Neuronal stem cell (in vitro differentiated cells): ENCODE results near the gene ANTXR2.

Source experiments
- DNase-seq: peaks from one replicate; pipeline ENCODE4 v3.0.0-alpha.2; 2013; ENCODE audit warnings: low spot score
- H2AFZ ChIP-seq: one replicate; pipeline ENCODE4 v1.6.1; 2013; ENCODE audit warnings: mild to moderate bottlenecking, low read length, inconsistent platforms
- H2AK5ac ChIP-seq: 2 replicates; pipeline ENCODE4 v1.6.1; 2013; ENCODE audit warnings: low read depth, mild to moderate bottlenecking, inconsistent platforms, low read length, moderate library complexity, mixed read lengths
- H2BK120ac ChIP-seq: 2 replicates; pipeline ENCODE4 v1.6.1; 2013; ENCODE audit warnings: low read depth, mild to moderate bottlenecking, inconsistent platforms, low read length, moderate library complexity, mixed read lengths
- H2BK12ac ChIP-seq: one replicate; pipeline ENCODE4 v1.6.1; 2013; ENCODE audit warnings: low read length, inconsistent platforms
- H2BK15ac ChIP-seq: 2 replicates; pipeline ENCODE4 v1.6.1; 2013; ENCODE audit warnings: mild to moderate bottlenecking, low read length, inconsistent platforms, mixed read lengths
- H2BK5ac ChIP-seq: one replicate; pipeline ENCODE4 v1.6.1; 2013; ENCODE audit warnings: inconsistent platforms, mild to moderate bottlenecking, low read length, moderate library complexity
- H3K14ac ChIP-seq: one replicate; pipeline ENCODE4 v1.6.1; 2013; ENCODE audit warnings: low read length, inconsistent platforms
- H3K18ac ChIP-seq: 2 replicates; pipeline ENCODE4 v1.6.1; 2013; ENCODE audit warnings: low read length, inconsistent platforms
- H3K23ac ChIP-seq: 2 replicates; pipeline ENCODE4 v1.6.1; 2013; ENCODE audit warnings: low read depth, mild to moderate bottlenecking, mixed read lengths, low read length, inconsistent platforms; ENCODE audit not compliant: poor library complexity
- H3K27ac ChIP-seq: replicated peaks from 3 replicates; pipeline ENCODE4 v1.5.1; 2013; ENCODE audit warnings: low read length, inconsistent platforms
- H3K27me3 ChIP-seq, 3 experiments: 2 replicates each; pipeline ENCODE4 v1.6.1; 2013; ENCODE audit warnings: low read length in 3 of 3, mild to moderate bottlenecking in 2 of 3, inconsistent platforms in 1 of 3, low read depth in 1 of 3, mixed read lengths in 1 of 3, moderate library complexity in 1 of 3; ENCODE audit not compliant: control insufficient read depth in 3 of 3, insufficient read depth in 3 of 3
- H3K36me3 ChIP-seq, 2 donors: replicated peaks in 1 of 2; 2 replicates each; pipeline ENCODE4 v1.6.1; 2013; ENCODE audit warnings: low read length in 2 of 2; ENCODE audit not compliant: control insufficient read depth in 2 of 2, insufficient read depth in 2 of 2
- H3K4ac ChIP-seq: 2 replicates; pipeline ENCODE4 v1.6.1; 2013; ENCODE audit warnings: inconsistent platforms, mild to moderate bottlenecking, low read length, moderate library complexity
- H3K4me1 ChIP-seq, 2 donors: 1 replicate in 1 of 2; 2 replicates in 1 of 2; pipeline ENCODE4 v1.6.1; 2013; ENCODE audit warnings: low read length in 2 of 2, low read depth in 1 of 2; ENCODE audit not compliant: control insufficient read depth in 2 of 2, insufficient read depth in 1 of 2
- H3K4me2 ChIP-seq: one replicate; pipeline ENCODE4 v1.6.1; 2013; ENCODE audit warnings: mild to moderate bottlenecking, low read length, inconsistent platforms; ENCODE audit not compliant: insufficient read depth, poor library complexity, severe bottlenecking
- H3K4me3 ChIP-seq, 2 donors: 2 replicates each; pipeline ENCODE4 v1.5.1; 2013; ENCODE audit warnings: low read length in 2 of 2, mild to moderate bottlenecking in 2 of 2, inconsistent platforms in 1 of 2, moderate library complexity in 1 of 2
- H3K79me1 ChIP-seq: one replicate; pipeline ENCODE4 v1.6.1; 2013; ENCODE audit warnings: low read depth, mild to moderate bottlenecking, inconsistent platforms, low read length, moderate library complexity
- H3K9ac ChIP-seq: one replicate; pipeline ENCODE4 v1.6.1; 2013; ENCODE audit warnings: mild to moderate bottlenecking, low read depth, low read length, inconsistent platforms; ENCODE audit not compliant: poor library complexity
- H3K9me3 ChIP-seq, 2 donors: replicated peaks in 1 of 2; 2 replicates each; pipeline versions ENCODE3 to v1.6.1; 2013; ENCODE audit warnings: low read length in 2 of 2, mild to moderate bottlenecking in 2 of 2, inconsistent platforms in 1 of 2, low read depth in 1 of 2, mixed read lengths in 1 of 2, moderate library complexity in 1 of 2; ENCODE audit not compliant: control insufficient read depth in 2 of 2, insufficient read depth in 1 of 2
- H4K8ac ChIP-seq: one replicate; pipeline ENCODE4 v1.6.1; 2013; ENCODE audit warnings: low read depth, mild to moderate bottlenecking, inconsistent platforms, low read length, moderate library complexity
- H4K91ac ChIP-seq: one replicate; pipeline ENCODE4 v1.6.1; 2013; ENCODE audit warnings: low read length, low read depth, mild to moderate bottlenecking, inconsistent platforms; ENCODE audit not compliant: poor library complexity
- WGBS, 2 donors: extraction: QIAGEN DNeasy Blood & Tissue Kit; methylation state at CpG; one replicate each; pipeline ENCODE4 v1.1.7; 2013; ENCODE audit warnings: missing lambda C conversion rate in 2 of 2, mixed read lengths in 1 of 2; ENCODE audit not compliant: insufficient read length in 2 of 2, insufficient replicate concordance in 1 of 2; ENCODE audit errors: extremely low coverage in 2 of 2; 5-methylcytosine and 5-hydroxymethylcytosine counted together

ANTXR2 gene

DNA sequence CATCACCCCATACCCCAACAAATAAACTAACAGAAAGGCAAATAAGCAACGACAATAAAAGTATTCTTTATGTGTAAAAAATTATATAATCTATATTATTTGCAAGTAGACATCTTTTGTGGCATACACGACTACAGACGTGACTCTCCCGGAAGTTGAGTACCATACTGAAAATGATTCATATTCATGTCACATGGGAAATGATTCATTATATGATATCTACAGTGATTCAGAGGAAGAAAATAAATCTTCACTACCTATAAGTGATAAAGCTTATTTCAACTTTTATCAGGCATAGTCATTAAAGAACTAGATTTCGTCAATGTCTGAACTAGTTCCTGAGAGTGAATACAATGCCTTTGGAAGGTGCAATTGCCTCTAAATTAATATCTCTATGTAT lies 4.6 kb upstream of the ANTXR2 start:
- H3K4me1 ChIP-seq, result peaks cover 0 to 2% of the 10 kb centered on the region in 2 donors
- H4K91ac ChIP-seq, result no peak overlapping the region
- H3K27me3 ChIP-seq, result peaks cover 0 to 3% (median 0%) of the 10 kb centered on the region in 3 experiments
- H2AK5ac ChIP-seq, result no peak overlapping the region
- no CpG with 5 or more reads among the region's 5 CpGs for WGBS, 2 donors
- H2BK5ac ChIP-seq, result no peak overlapping the region
- H3K36me3 ChIP-seq, result no peaks in the 10 kb centered on the region
- no peak overlapping the region for H3K4me3 ChIP-seq
- no peak overlapping the region for H3K9ac ChIP-seq
- H3K14ac ChIP-seq, result no peak overlapping the region
- H3K4ac ChIP-seq, result no peak overlapping the region
- no peak overlapping the region for H3K4me2 ChIP-seq
- no peaks in the 10 kb centered on the region for H3K9me3 ChIP-seq
- no peak overlapping the region for H2AFZ ChIP-seq
- H2BK12ac ChIP-seq, result no peak overlapping the region
- no peak for DNase-seq
- no peak overlapping the region for H2BK15ac ChIP-seq
- no peaks in the 10 kb centered on the region for H3K79me1 ChIP-seq
- H3K23ac ChIP-seq, result no peak overlapping the region
- H2BK120ac ChIP-seq, result no peak overlapping the region
- H3K18ac ChIP-seq, result no peak overlapping the region
- H4K8ac ChIP-seq, result no peak overlapping the region
- no peak overlapping the region for H3K27ac ChIP-seq

- H3K4ac ChIP-seq, result no peak overlapping the region
- no peak overlapping the region for H4K8ac ChIP-seq
- no peak overlapping the region for H2AK5ac ChIP-seq
- no peaks in the 10 kb centered on the region for H3K9me3 ChIP-seq
- H2BK5ac ChIP-seq, result no peak overlapping the region
- no peak overlapping the region for H3K9ac ChIP-seq
- no peak overlapping the region for H4K91ac ChIP-seq
- no peak overlapping the region for H2BK120ac ChIP-seq
- no peak overlapping the region for H2BK15ac ChIP-seq
- peaks cover 0 to 2% of the 10 kb centered on the region in 2 donors for H3K4me1 ChIP-seq
- no peaks in the 10 kb centered on the region for H3K79me1 ChIP-seq
- no peak overlapping the region for H2BK12ac ChIP-seq
- no peak for DNase-seq
- no peak overlapping the region for H3K23ac ChIP-seq
- H3K14ac ChIP-seq, result no peak overlapping the region
- no peak overlapping the region for H3K4me2 ChIP-seq
- H3K27ac ChIP-seq, result no peak overlapping the region
- H3K18ac ChIP-seq, result no peak overlapping the region
- H2AFZ ChIP-seq, result no peak overlapping the region
- no peaks in the 10 kb centered on the region for H3K36me3 ChIP-seq
- H3K27me3 ChIP-seq, result peaks cover 0 to 1% (median 0%) of the 10 kb centered on the region in 3 experiments
- no peak overlapping the region for H3K4me3 ChIP-seq
These were observed 3.7 kb upstream of the ANTXR2 start for GRCh38 chr4:80076681-80077080.

- no peak overlapping the region for H3K14ac ChIP-seq
- H2BK5ac ChIP-seq, result no peak overlapping the region
- H4K91ac ChIP-seq, result no peak overlapping the region
- H3K18ac ChIP-seq, result no peak overlapping the region
- H3K9ac ChIP-seq, result no peak overlapping the region
- no peak overlapping the region for H3K23ac ChIP-seq
- no peak overlapping the region for H2AFZ ChIP-seq
- H4K8ac ChIP-seq, result no peak overlapping the region
- no peak overlapping the region for H3K27ac ChIP-seq
- H3K4me2 ChIP-seq, result no peak overlapping the region
- H3K4me3 ChIP-seq, result no peak overlapping the region
- DNase-seq, result no peak
- no peaks in the 10 kb centered on the region for H3K9me3 ChIP-seq
- H3K36me3 ChIP-seq, result no peaks in the 10 kb centered on the region
- no peak overlapping the region for H3K4ac ChIP-seq
- H3K4me1 ChIP-seq, result peaks cover 0 to 2% of the 10 kb centered on the region in 2 donors
- no peak overlapping the region for H2BK15ac ChIP-seq
- no peak overlapping the region for H2BK12ac ChIP-seq
- H2BK120ac ChIP-seq, result no peak overlapping the region
- H2AK5ac ChIP-seq, result no peak overlapping the region
- no peaks in the 10 kb centered on the region for H3K27me3 ChIP-seq
- H3K79me1 ChIP-seq, result no peaks in the 10 kb centered on the region
These were observed 3.1 kb upstream of the ANTXR2 start for GRCh38 chr4:80075995-80076675.

DNA sequence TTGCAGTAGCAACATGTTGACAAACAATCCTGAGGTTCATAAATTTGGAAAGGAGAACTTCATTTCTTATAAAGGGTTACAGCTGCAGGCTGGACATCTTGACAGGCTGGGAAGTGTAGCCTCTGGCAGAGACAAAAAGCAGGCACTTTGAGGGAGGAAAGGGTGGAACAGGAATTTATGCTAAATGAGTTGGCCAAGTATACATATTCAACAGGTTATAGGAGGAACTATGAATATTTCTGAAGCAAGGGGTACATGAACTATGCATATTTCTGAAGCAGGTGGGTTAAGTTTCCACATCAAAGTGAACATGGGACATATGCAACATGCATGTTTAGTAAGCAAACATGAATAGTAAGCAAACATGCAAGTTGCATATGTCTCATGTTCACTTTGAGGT lies 1.6 kb upstream of the ANTXR2 start:
- Histone ChIP-seq H3K4me3 (no peak overlapping the region), H3K36me3 (peaks cover 0 to 8% of the 10 kb centered on the region in 2 donors), H4K8ac (no peak overlapping the region), H3K18ac (no peak overlapping the region), H3K9ac (no peak overlapping the region), H3K4me2 (no peak overlapping the region), H4K91ac (no peak overlapping the region), H2BK15ac (no peak overlapping the region), H3K9me3 (no peaks in the 10 kb centered on the region), H2BK120ac (no peak overlapping the region), H3K79me1 (no peaks in the 10 kb centered on the region), H3K27ac (no peak overlapping the region), H3K4me1 (peaks cover 0 to 2% of the 10 kb centered on the region in 2 donors), H3K23ac (no peak overlapping the region), H3K27me3 (no peaks in the 10 kb centered on the region), H2AFZ (no peak overlapping the region), H2BK5ac (no peak overlapping the region), H3K14ac (no peak overlapping the region), H3K4ac (no peak overlapping the region), H2AK5ac (no peak overlapping the region), H2BK12ac (no peak overlapping the region)
- no peak for DNase-seq
